Measurements from ENCODE around the gene FAAP24.
"Not testable (repeated sequence)": the region's sequence is repeated elsewhere in the genome, so short reads cannot be mapped to it uniquely, and the experiment has no call there.

Gene FAAP24, protein sequence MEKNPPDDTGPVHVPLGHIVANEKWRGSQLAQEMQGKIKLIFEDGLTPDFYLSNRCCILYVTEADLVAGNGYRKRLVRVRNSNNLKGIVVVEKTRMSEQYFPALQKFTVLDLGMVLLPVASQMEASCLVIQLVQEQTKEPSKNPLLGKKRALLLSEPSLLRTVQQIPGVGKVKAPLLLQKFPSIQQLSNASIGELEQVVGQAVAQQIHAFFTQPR

DNA sequence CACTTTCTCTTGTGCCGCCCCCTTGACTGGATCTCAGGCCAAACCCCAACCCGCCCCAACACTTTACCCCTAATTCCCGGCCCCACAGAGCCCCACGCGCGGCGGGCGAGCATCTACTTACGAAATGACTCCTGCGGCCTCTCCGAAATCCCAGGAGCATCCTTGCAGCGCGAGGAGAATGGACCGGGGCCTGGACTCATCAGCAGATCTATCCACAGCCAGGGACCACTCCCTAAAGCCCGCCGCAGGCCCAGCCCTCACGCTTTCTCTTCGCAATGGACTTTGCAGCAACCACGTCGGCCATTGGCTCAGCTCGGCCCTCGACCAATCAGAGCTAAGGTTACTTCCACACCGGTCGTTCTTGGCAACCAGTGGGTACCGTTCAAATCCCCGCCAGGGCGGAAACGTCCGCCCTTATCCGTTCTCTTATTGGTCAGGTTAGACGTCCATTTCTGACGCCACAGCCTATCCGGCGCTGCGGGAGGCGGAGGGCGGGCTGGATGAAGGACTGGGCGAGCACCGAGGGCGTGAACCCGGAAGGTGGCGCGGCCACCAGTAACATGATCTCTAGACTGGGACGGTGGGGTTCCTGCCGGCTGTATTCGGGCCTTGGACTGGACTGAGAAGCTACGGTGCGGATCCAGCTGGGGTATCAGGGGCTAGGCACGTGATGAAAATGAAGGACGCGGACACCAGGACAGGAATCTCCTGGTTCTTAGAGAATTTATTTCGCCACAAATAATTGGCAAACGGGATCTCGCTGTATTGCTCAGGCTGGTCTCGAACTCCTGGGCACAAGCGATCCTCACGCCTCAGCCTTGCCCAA is at the start of gene FAAP24, which contains the start of gene CEP89:
TSS of gene FAAP24 (plus strand) at position 528 of the 826 bp plus-strand sequence. CDS start 955 bp downstream, outside the sequence.
TSS of gene CEP89 (minus strand) at position 244 of the 826 bp plus-strand sequence. CDS start at position 160, 84 bp downstream.
- Histone ChIP-seq H3K9ac (ENCODE audit: low read depth, low read length) (no peak within 1 kb of the TSS), H3K9me3 (ENCODE audit: control insufficient read depth, insufficient read depth, low read length) (no peaks in the 10 kb centered on the region), H3K27me3 (ENCODE audit: control insufficient read depth, insufficient read depth, low read length) (no peaks in the 10 kb centered on the region), H3K4me3 (ENCODE audit: low read depth, low read length) (peak within 1 kb of the TSS; percentile 81), H3K4me1 (ENCODE audit: control insufficient read depth, insufficient read depth, low read length) (no peaks in the 10 kb centered on the region), H3K36me3 (ENCODE audit: control insufficient read depth, insufficient read depth, low read length) (peaks cover 7% of the 10 kb centered on the region)

DNA sequence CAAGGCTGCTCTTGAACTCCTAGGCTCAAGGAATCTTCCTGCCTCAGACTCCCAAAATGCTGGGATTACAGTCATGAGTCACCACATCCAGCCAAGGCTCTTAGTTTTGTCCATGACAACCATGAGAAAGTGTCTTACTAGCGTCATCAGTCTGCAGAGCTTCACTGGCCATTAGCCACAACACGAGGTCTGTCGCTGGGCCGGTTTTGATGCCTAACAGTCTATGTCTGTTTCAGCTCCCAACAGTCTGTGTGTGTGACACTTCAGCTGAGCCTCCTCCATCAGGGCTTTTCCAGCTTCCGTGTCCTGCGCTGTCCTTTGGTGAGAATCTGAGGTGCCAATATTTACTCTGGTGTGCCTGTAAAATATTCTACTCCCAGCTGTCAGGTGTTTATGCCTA is 47.8 kb upstream of the FAAP24 start:
- no peaks in the 10 kb centered on the region for H3K4me1 ChIP-seq (ENCODE audit: control insufficient read depth, insufficient read depth, low read length)
- H3K27me3 ChIP-seq (ENCODE audit: control insufficient read depth, insufficient read depth, low read length) = no peaks in the 10 kb centered on the region
- H3K4me3 ChIP-seq (ENCODE audit: low read depth, low read length) = no peak overlapping the region
- no peaks in the 10 kb centered on the region for H3K9me3 ChIP-seq (ENCODE audit: control insufficient read depth, insufficient read depth, low read length)
- H3K9ac ChIP-seq (ENCODE audit: low read depth, low read length) = no peak overlapping the region
- peaks cover 6% of the 10 kb centered on the region for H3K36me3 ChIP-seq (ENCODE audit: control insufficient read depth, insufficient read depth, low read length)

DNA sequence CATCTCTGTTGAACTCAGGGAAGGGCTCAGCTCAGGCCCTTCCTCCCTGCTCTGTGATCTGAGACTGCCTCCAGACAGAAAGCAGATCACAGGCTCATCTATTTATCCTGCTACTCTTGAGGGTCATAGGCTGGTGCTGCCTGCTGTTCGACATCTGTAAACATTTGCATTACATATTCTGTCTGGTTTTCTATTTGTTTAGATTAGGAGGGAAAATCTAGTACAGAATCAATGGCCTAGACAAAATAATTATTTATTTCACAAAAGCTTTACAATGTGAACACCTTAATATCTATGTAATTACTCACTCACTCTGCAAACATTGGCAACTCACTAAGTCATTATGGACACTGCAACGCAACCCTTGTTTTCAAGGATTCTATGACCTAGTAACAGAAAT is 43.2 kb upstream of the FAAP24 start:
- no peaks in the 10 kb centered on the region for H3K9me3 ChIP-seq (ENCODE audit: control insufficient read depth, insufficient read depth, low read length)
- H3K27me3 ChIP-seq (ENCODE audit: control insufficient read depth, insufficient read depth, low read length) = no peaks in the 10 kb centered on the region
- H3K4me3 ChIP-seq (ENCODE audit: low read depth, low read length) = no peak overlapping the region
- no peaks in the 10 kb centered on the region for H3K4me1 ChIP-seq (ENCODE audit: control insufficient read depth, insufficient read depth, low read length)
- H3K9ac ChIP-seq (ENCODE audit: low read depth, low read length) = no peak overlapping the region
- peaks cover 2% of the 10 kb centered on the region for H3K36me3 ChIP-seq (ENCODE audit: control insufficient read depth, insufficient read depth, low read length)

DNA sequence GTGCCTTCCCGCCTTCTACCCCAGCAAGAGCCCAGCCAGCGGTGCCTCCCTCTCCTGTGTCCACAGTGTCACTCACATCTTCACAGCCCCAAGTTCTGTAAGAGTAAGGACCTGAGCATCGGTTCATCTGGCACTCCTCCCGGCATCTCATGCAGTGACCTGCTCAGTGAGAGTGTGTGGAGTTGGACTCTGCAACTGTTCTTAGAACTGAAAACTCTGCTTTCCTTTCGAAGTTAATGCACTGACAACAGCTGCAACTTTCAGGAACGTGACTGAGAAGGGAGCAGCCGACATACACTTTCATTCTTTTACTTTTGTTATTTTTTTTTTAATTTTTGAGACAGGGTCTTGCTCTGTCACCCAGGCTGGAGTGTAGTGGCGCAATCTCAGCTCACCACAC is 41.5 kb upstream of the FAAP24 start:
- no peak overlapping the region for H3K9ac ChIP-seq (ENCODE audit: low read depth, low read length)
- H3K4me3 ChIP-seq (ENCODE audit: low read depth, low read length) = no peak overlapping the region
- H3K9me3 ChIP-seq (ENCODE audit: control insufficient read depth, insufficient read depth, low read length) = no peaks in the 10 kb centered on the region
- no peaks in the 10 kb centered on the region for H3K27me3 ChIP-seq (ENCODE audit: control insufficient read depth, insufficient read depth, low read length)
- H3K36me3 ChIP-seq (ENCODE audit: control insufficient read depth, insufficient read depth, low read length) = peaks cover 2% of the 10 kb centered on the region
- no peaks in the 10 kb centered on the region for H3K4me1 ChIP-seq (ENCODE audit: control insufficient read depth, insufficient read depth, low read length)

DNA sequence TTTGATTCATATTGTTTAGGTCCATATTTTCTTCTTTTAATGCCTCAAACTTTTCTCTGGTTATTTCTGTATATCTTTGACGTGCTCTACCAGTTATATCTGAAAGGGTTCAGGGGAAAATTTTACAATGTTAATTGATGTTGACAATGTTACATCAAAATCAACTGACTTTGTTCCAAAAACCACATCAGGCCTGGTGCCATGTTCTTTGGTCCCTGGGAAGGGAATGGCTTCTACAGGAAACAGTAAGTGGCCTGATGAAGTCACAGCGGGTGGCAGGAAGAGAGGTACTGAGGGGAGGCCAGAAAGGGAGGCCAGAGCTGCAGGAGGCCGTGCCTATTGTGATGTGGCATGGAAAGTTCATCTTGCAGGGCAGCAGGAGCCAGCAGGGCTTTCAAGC is 38.5 kb upstream of the FAAP24 start:
- H3K9me3 ChIP-seq (ENCODE audit: control insufficient read depth, insufficient read depth, low read length) = no peaks in the 10 kb centered on the region
- no peaks in the 10 kb centered on the region for H3K4me1 ChIP-seq (ENCODE audit: control insufficient read depth, insufficient read depth, low read length)
- no peak overlapping the region for H3K9ac ChIP-seq (ENCODE audit: low read depth, low read length)
- no peaks in the 10 kb centered on the region for H3K27me3 ChIP-seq (ENCODE audit: control insufficient read depth, insufficient read depth, low read length)
- peaks cover 2% of the 10 kb centered on the region for H3K36me3 ChIP-seq (ENCODE audit: control insufficient read depth, insufficient read depth, low read length)
- H3K4me3 ChIP-seq (ENCODE audit: low read depth, low read length) = no peak overlapping the region

DNA sequence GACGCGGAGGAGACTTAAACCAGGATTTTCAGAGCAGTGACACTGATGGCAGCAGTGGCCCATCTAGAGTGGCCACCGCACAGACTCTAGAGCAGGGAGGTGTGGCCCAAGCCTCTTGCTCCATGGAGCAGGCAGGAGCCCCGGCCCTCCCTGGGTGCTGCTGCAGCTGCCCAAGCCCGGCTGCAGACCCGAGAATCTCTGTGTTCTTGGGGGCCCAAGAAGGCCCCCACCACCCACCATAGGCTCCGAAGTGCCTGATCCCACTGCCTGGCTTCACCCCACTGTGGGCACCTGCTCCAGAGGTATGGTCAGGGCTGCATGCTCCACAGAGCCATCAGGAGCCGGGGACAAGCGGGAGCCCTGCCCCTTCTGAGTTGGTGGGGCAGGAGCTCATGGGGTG is 36.4 kb upstream of the FAAP24 start:
- no peak overlapping the region for H3K4me3 ChIP-seq (ENCODE audit: low read depth, low read length)
- H3K9me3 ChIP-seq (ENCODE audit: control insufficient read depth, insufficient read depth, low read length) = no peaks in the 10 kb centered on the region
- H3K36me3 ChIP-seq (ENCODE audit: control insufficient read depth, insufficient read depth, low read length) = no peaks in the 10 kb centered on the region
- no peak overlapping the region for H3K9ac ChIP-seq (ENCODE audit: low read depth, low read length)
- no peaks in the 10 kb centered on the region for H3K27me3 ChIP-seq (ENCODE audit: control insufficient read depth, insufficient read depth, low read length)
- H3K4me1 ChIP-seq (ENCODE audit: control insufficient read depth, insufficient read depth, low read length) = no peaks in the 10 kb centered on the region

DNA sequence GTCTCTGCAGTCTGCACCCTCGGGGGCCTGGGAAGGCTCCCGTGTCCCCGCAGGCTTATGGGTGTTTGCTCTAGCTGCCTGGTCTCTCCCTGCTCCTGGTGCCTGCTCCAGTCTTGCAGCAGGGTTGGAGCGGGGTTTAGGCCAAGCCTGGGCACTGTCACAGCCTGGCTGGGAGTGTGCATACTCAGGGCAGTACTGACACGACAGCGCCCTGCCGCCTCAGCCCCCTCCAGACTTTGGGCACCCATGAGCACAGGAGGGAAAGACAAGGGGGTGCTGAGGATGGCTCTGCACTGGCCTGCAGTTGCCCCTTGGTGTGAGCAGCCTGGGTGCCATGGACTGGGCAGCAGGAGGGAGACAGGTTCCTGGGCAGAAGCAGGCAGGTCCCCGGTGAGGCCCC is 36.0 kb upstream of the FAAP24 start:
- H3K36me3 ChIP-seq (ENCODE audit: control insufficient read depth, insufficient read depth, low read length) = no peaks in the 10 kb centered on the region
- no peaks in the 10 kb centered on the region for H3K4me1 ChIP-seq (ENCODE audit: control insufficient read depth, insufficient read depth, low read length)
- no peak overlapping the region for H3K4me3 ChIP-seq (ENCODE audit: low read depth, low read length)
- H3K9me3 ChIP-seq (ENCODE audit: control insufficient read depth, insufficient read depth, low read length) = no peaks in the 10 kb centered on the region
- H3K27me3 ChIP-seq (ENCODE audit: control insufficient read depth, insufficient read depth, low read length) = no peaks in the 10 kb centered on the region
- no peak overlapping the region for H3K9ac ChIP-seq (ENCODE audit: low read depth, low read length)

DNA sequence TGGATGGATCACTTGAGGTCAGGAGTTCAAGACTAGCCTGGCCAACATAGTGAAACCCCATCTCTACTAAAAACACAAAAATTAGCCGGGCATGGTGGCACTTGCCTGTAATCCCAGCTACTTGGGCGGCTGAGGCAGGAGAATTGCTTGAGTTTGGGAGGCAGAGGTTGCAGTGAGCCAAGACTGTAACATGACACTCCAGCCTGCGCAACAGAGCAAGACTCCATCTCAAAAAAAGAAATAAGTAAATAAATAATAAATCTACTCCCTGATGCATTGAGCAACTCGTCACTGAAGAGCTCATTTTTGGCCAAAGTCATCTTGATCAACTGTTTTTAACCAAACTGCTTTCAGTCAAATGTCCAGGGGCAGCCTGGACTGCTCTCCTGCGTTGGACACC is 30.8 kb upstream of the FAAP24 start:
- not testable (repeated sequence) for H3K4me1 ChIP-seq (ENCODE audit: control insufficient read depth, insufficient read depth, low read length); H3K27me3 ChIP-seq (ENCODE audit: control insufficient read depth, insufficient read depth, low read length); H3K4me3 ChIP-seq (ENCODE audit: low read depth, low read length); H3K9me3 ChIP-seq (ENCODE audit: control insufficient read depth, insufficient read depth, low read length); H3K9ac ChIP-seq (ENCODE audit: low read depth, low read length); H3K36me3 ChIP-seq (ENCODE audit: control insufficient read depth, insufficient read depth, low read length)

DNA sequence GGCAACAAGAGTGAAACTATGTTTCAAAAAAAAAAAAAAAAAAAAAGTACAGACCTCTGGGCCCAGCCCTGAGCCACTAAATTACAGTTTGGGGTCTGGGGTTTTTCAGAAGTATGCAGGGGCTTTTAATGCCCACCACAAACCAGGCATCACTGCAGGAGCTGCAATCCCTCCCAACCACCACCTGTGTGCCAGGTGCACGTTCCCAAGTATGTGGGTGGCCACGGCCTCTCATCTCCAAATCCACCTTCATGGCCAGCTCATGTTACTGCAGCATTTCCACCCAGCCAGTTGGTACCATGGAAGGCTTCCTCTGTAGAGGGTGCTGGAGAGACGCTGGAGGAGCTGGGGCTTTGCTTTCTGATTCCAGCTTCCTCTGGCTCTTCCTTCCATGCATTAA is 26.8 kb upstream of the FAAP24 start:
- H3K4me1 ChIP-seq (ENCODE audit: control insufficient read depth, insufficient read depth, low read length) = no peaks in the 10 kb centered on the region
- H3K4me3 ChIP-seq (ENCODE audit: low read depth, low read length) = no peak overlapping the region
- no peaks in the 10 kb centered on the region for H3K27me3 ChIP-seq (ENCODE audit: control insufficient read depth, insufficient read depth, low read length)
- H3K36me3 ChIP-seq (ENCODE audit: control insufficient read depth, insufficient read depth, low read length) = peaks cover 7% of the 10 kb centered on the region
- H3K9me3 ChIP-seq (ENCODE audit: control insufficient read depth, insufficient read depth, low read length) = no peaks in the 10 kb centered on the region
- H3K9ac ChIP-seq (ENCODE audit: low read depth, low read length) = no peak overlapping the region

DNA sequence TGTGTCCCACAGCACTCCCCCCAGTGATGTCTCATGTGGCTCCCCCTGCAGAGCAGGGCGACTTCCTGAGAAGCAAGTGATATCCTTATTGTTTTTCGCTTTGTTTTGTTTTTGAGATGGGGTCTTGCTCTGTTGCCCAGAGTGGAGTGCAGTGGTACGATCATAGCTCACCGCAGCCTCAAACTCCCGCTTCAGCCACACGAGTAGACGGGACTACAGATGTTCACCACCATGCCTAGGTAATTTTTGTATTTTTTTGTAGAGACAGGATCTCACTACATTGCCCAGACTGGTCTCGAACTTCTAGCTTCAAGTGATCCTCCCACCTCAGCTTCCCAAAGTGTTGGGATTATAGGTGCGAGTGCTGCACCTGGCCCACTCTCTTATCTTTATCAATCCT is 5.3 kb upstream of the FAAP24 start:
- no peaks in the 10 kb centered on the region for H3K27me3 ChIP-seq (ENCODE audit: control insufficient read depth, insufficient read depth, low read length)
- no peak overlapping the region for H3K4me3 ChIP-seq (ENCODE audit: low read depth, low read length)
- H3K9ac ChIP-seq (ENCODE audit: low read depth, low read length) = no peak overlapping the region
- H3K9me3 ChIP-seq (ENCODE audit: control insufficient read depth, insufficient read depth, low read length) = no peaks in the 10 kb centered on the region
- H3K4me1 ChIP-seq (ENCODE audit: control insufficient read depth, insufficient read depth, low read length) = no peaks in the 10 kb centered on the region
- peaks cover 6% of the 10 kb centered on the region for H3K36me3 ChIP-seq (ENCODE audit: control insufficient read depth, insufficient read depth, low read length)

DNA sequence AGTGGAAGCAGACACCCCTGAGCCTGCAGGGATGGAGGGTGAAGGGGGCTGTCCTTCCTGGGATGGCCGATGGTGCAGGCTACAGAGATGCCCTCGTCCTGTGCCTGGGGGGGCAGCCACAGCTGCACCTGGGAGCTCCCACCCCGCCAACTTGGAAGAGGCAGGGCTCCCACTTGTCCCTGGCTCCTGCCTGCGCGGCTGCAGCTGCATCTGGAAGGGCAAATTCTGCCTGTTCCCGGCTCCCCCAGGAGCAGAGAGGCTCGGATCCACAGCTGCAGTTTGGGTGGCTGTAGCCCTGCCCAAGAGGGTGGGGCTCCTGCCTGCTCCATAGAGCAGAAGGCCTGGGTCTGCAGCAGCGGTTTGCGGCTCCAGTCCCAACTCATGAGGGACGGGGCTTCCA is 2.5 kb upstream of the FAAP24 start:
- Histone ChIP-seq H3K9ac (ENCODE audit: low read depth, low read length) (no peak overlapping the region), H3K9me3 (ENCODE audit: control insufficient read depth, insufficient read depth, low read length) (no peaks in the 10 kb centered on the region), H3K4me3 (ENCODE audit: low read depth, low read length) (no peak overlapping the region), H3K4me1 (ENCODE audit: control insufficient read depth, insufficient read depth, low read length) (no peaks in the 10 kb centered on the region), H3K36me3 (ENCODE audit: control insufficient read depth, insufficient read depth, low read length) (peaks cover 6% of the 10 kb centered on the region), H3K27me3 (ENCODE audit: control insufficient read depth, insufficient read depth, low read length) (no peaks in the 10 kb centered on the region)

DNA sequence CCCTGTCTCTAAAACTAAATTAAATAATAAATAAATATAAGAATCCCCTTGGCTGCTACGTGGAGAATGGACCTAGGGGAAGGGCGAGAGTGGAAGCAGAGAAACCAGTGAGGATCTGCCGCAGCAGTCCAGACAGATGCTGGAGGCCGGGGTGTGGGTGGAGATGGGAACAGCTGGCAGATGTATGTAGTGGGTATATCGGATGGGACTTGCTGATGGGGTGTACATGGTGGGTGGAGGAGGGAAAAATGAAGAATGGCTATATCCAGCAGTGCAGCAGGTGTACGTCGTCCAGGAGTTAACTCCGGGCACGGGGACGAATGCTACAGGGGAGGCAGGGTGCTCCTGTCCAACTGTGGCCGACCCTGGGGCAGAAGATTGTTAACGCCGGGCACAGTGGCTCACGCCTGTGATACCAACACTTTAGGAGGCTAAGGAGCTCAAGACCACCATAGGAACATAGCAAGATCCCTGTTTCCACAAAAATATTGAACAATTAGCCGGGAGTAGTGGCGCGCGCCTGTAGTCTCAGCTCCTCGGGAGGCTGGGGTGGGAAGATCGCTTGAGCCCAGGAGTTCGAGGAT is 938 bp upstream of the FAAP24 start:
- Histone ChIP-seq H3K4me1 (ENCODE audit: control insufficient read depth, insufficient read depth, low read length) (no peaks in the 10 kb centered on the region), H3K4me3 (ENCODE audit: low read depth, low read length) (peak overlapping the region; percentile 81), H3K9ac (ENCODE audit: low read depth, low read length) (no peak overlapping the region), H3K27me3 (ENCODE audit: control insufficient read depth, insufficient read depth, low read length) (no peaks in the 10 kb centered on the region), H3K9me3 (ENCODE audit: control insufficient read depth, insufficient read depth, low read length) (no peaks in the 10 kb centered on the region), H3K36me3 (ENCODE audit: control insufficient read depth, insufficient read depth, low read length) (peaks cover 6% of the 10 kb centered on the region)
